Measurements from ENCODE around the gene CDO1. TPM values are rescaled to one million over a fixed set of nuclear protein-coding genes. Genes with fewer than 3 reads are reported as not detected.

CDO1 gene
- total RNA-seq, 3 donors from 2014 or later (not counting 1 experiment from before 2014, with no cell fraction given), result not detected

Other genes starting within 250 kb of the CDO1 start
- 1 to 10 TPM in 2 of 3 donors, under 1 TPM in 1; 0.61 to 1.4 (median 1.3) TPM for gene TICAM2, start 214.2 kb downstream of the CDO1 start, total RNA-seq
- gene TMED7, start 190.6 kb downstream of the CDO1 start, total RNA-seq, result 10 to 100 TPM; 40.6 to 48.8 (median 48.1) TPM
- 100 to 1,000 TPM in 1 of 3 donors, 10 to 100 TPM in 2; 88.9 to 108 (median 92.9) TPM for gene ATG12, start 24.9 kb upstream of the CDO1 start, total RNA-seq
- gene AP3S1, start 25.3 kb upstream of the CDO1 start, total RNA-seq, result 10 to 100 TPM; 35.5 to 57.9 (median 37.1) TPM
- under 1 TPM in 1 of 3 donors, not detected in 2; 0.77 TPM for gene LVRN, start 145.8 kb upstream of the CDO1 start, total RNA-seq
- gene ARL14EPL, start 215.8 kb upstream of the CDO1 start, total RNA-seq, result not detected

Measured in natural killer cell (primary cell).